WTC11 (cell line): Measurements from ENCODE around the gene SMOC2.

Experiments used
- CREM ChIP-seq: sonication (generic); formaldehyde crosslinking; IDR thresholded peaks from 2 replicates; pipeline ENCODE4 v1.8.1; 2022; ENCODE audit warnings: mild to moderate bottlenecking, missing genetic modification reagents, moderate library complexity
- EMX1 ChIP-seq: fragments of 250-450 bp; sonication (Bioruptor Pico); IDR thresholded peaks from 2 replicates; pipeline ENCODE4 v1.8.0; 2021; ENCODE audit warnings: mild to moderate bottlenecking
- ETV6 ChIP-seq: sonication (generic); formaldehyde crosslinking; IDR thresholded peaks from 2 replicates; pipeline ENCODE4 v1.8.1; 2022; ENCODE audit warnings: mild to moderate bottlenecking, missing genetic modification reagents
- FOXJ3 ChIP-seq: sonication (generic); formaldehyde crosslinking; IDR thresholded peaks from 2 replicates; pipeline ENCODE4 v1.9.0; 2021; ENCODE audit warnings: missing genetic modification reagents, mild to moderate bottlenecking, borderline replicate concordance
- NFYB ChIP-seq: sonication (generic); formaldehyde crosslinking; conservative IDR thresholded peaks from 2 replicates; pipeline ENCODE4 v1.8.0; 2022; ENCODE audit warnings: low read depth, missing genetic modification reagents
- PREB ChIP-seq: sonication (generic); formaldehyde crosslinking; IDR thresholded peaks from 2 replicates; pipeline ENCODE4 v1.8.1; 2022; ENCODE audit warnings: mild to moderate bottlenecking, missing genetic modification reagents, moderate library complexity, borderline replicate concordance
- PRRX2 ChIP-seq: fragments of 250-450 bp; sonication (Bioruptor Pico); IDR thresholded peaks from 2 replicates; pipeline ENCODE4 v1.8.0; 2021; ENCODE audit warnings: mild to moderate bottlenecking
- RELA ChIP-seq: sonication (generic); formaldehyde crosslinking; IDR thresholded peaks from 2 replicates; pipeline ENCODE4 v1.8.1; 2022; ENCODE audit warnings: missing genetic modification reagents, mild to moderate bottlenecking, borderline replicate concordance
- ZNF263 ChIP-seq: sonication (generic); formaldehyde crosslinking; IDR thresholded peaks from 2 replicates; pipeline ENCODE4 v1.8.1; 2022; ENCODE audit warnings: low read depth, mild to moderate bottlenecking, moderate library complexity, missing genetic modification reagents
- ZNF317 ChIP-seq: sonication (generic); formaldehyde crosslinking; IDR thresholded peaks from 2 replicates; pipeline ENCODE4 v1.8.1; 2023; ENCODE audit warnings: low read depth, mild to moderate bottlenecking, moderate library complexity, missing genetic modification reagents, borderline replicate concordance
- TF ChIP-seq, protein P1 (sequence below): fragments of 200-600 bp; IDR thresholded peaks from 2 replicates; pipeline ENCODE4 v1.8.0; 2022; ENCODE audit warnings: antibody characterized with exemption

GRCh38 chr6:168712993-168713392, 272.0 kb downstream of the SMOC2 start:
- TF ChIP-seq NFYB (CRISPR knock-in tag) (no peak), PREB (CRISPR knock-in tag) (no peak), RELA (CRISPR knock-in tag) (no peak), CREM (CRISPR knock-in tag) (no peak), ZNF263 (CRISPR knock-in tag) (no peak), FOXJ3 (CRISPR knock-in tag) (no peak), ZNF317 (CRISPR knock-in tag) (no peak), ETV6 (no peak), EMX1 (CRISPR knock-in tag) (no peak), PRRX2 (CRISPR knock-in tag) (no peak)
- TF ChIP-seq, protein P1, sequence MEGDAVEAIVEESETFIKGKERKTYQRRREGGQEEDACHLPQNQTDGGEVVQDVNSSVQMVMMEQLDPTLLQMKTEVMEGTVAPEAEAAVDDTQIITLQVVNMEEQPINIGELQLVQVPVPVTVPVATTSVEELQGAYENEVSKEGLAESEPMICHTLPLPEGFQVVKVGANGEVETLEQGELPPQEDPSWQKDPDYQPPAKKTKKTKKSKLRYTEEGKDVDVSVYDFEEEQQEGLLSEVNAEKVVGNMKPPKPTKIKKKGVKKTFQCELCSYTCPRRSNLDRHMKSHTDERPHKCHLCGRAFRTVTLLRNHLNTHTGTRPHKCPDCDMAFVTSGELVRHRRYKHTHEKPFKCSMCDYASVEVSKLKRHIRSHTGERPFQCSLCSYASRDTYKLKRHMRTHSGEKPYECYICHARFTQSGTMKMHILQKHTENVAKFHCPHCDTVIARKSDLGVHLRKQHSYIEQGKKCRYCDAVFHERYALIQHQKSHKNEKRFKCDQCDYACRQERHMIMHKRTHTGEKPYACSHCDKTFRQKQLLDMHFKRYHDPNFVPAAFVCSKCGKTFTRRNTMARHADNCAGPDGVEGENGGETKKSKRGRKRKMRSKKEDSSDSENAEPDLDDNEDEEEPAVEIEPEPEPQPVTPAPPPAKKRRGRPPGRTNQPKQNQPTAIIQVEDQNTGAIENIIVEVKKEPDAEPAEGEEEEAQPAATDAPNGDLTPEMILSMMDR: no peak
